HAP-1 (cell line): ENCODE results near the gene PTPRN2.

Experiments
- DNase-seq, 2 experiments: peaks; one replicate each; pipeline ENCODE4 v3.0.0-alpha.2; 2016 to 2020; ENCODE audit warnings: low spot score in 2 of 2
- H3K27me3 ChIP-seq: fragments of 250-450 bp; sonication (Bioruptor Pico); 2 replicates; pipeline ENCODE4 v1.5.1; 2020; ENCODE audit warnings: low read depth, mild to moderate bottlenecking, moderate library complexity
- H3K36me3 ChIP-seq: fragments of 250-450 bp; sonication (Bioruptor Pico); replicated peaks from 2 replicates; pipeline ENCODE4 v1.5.1; 2020; ENCODE audit warnings: mild to moderate bottlenecking
- H3K4me1 ChIP-seq: fragments of 250-450 bp; sonication (Bioruptor Pico); 2 replicates; pipeline ENCODE4 v1.5.1; 2020; ENCODE audit warnings: mild to moderate bottlenecking
- H3K4me3 ChIP-seq: fragments of 250-450 bp; sonication (Bioruptor Pico); 2 replicates; pipeline ENCODE4 v1.5.1; 2020; ENCODE audit warnings: mild to moderate bottlenecking, moderate library complexity
- H3K9me3 ChIP-seq: fragments of 250-450 bp; sonication (Bioruptor Pico); 2 replicates; pipeline ENCODE4 v1.5.1; 2020; ENCODE audit warnings: mild to moderate bottlenecking, moderate library complexity
- in situ Hi-C: fragments of 300-500 bp; cut with MboI; formaldehyde crosslinking; loops from 3 replicates; pipeline ENCODE4 v1.14.3; 2020; ENCODE audit warnings: low sequenced_read_pairs, inconsistent platforms, mixed read lengths

The PTPRN2 gene

DNA sequence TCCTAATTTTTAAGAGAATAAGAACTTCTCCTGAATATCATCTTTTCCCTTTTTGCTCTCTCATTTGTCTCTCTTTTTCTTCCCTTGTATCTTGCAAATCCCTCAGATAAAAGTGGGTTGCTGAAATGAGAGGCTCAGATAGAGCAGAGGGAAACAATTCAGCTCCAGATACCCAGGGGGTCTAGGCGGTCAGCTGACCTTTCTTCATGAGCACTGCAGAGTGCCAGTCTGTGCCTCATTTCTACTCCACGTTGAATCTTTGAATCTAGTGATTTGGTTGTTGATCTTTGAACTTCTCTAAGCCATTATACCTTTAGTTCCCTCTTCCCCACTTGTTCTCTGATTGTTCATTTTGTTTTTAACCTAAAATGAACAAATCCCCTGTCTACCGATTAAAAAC, 572.6 kb downstream of the PTPRN2 start:
- Histone ChIP-seq H3K9me3 (no peaks in the 10 kb centered on the region), H3K4me3 (no peak overlapping the region), H3K27me3 (no peaks in the 10 kb centered on the region), H3K36me3 (no peaks in the 10 kb centered on the region), H3K4me1 (no peaks in the 10 kb centered on the region)
- in situ Hi-C loops = no loop called here
- DNase-seq = no peak

- H3K36me3 ChIP-seq = no peaks in the 10 kb centered on the region
- no peaks in the 10 kb centered on the region for H3K4me1 ChIP-seq
- in situ Hi-C loops = no loop called here
- H3K4me3 ChIP-seq = no peak overlapping the region
- no peak for DNase-seq
- H3K9me3 ChIP-seq = no peaks in the 10 kb centered on the region
- H3K27me3 ChIP-seq = no peaks in the 10 kb centered on the region
These were observed 574.4 kb downstream of the PTPRN2 start for GRCh38 chr7:158013085-158013668.

- in situ Hi-C loops = no loop called here
- DNase-seq = no peak
- Histone ChIP-seq H3K4me3 (no peak overlapping the region), H3K4me1 (no peaks in the 10 kb centered on the region), H3K27me3 (no peaks in the 10 kb centered on the region), H3K36me3 (no peaks in the 10 kb centered on the region), H3K9me3 (no peaks in the 10 kb centered on the region)
These were observed 575.7 kb downstream of the PTPRN2 start for GRCh38 chr7:158011941-158012340.

DNA sequence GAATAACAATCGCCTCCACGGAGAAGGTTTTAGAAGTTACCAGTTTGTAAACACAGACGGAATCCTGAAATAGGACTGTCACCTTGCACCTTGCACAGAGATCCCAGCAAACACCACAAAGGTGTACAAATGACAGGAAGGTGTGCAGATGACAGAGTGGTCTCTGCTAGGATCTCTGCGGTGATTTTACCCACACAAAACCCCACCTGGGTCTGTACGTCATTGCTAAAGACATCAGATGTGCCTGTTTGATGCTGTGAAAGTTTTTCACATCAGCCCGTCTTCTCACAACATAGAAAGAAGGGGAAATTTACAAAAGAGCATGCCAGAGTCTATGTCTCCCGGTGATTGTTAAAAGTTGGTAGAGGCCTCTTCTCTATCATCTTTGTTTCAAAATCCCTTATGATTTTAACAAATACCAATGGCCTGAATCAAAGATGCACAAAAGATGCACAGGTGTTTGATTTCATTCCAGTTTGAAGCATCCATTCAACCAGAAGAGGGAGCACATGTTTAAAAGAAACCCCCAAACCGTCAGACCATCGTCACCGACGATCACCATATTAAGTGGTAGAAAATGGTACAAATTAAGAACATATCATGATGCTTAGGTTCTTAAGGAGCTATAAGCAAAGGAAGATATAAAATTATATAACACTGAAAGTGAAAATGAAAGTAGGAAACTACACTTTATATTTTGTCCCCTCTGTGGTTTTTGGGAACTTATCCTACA, 576.5 kb downstream of the PTPRN2 start:
- H3K9me3 ChIP-seq = no peaks in the 10 kb centered on the region
- DNase-seq = no peak
- no peaks in the 10 kb centered on the region for H3K27me3 ChIP-seq
- H3K36me3 ChIP-seq = no peaks in the 10 kb centered on the region
- in situ Hi-C loops = no loop called here
- H3K4me3 ChIP-seq = no peak overlapping the region
- no peaks in the 10 kb centered on the region for H3K4me1 ChIP-seq

DNA sequence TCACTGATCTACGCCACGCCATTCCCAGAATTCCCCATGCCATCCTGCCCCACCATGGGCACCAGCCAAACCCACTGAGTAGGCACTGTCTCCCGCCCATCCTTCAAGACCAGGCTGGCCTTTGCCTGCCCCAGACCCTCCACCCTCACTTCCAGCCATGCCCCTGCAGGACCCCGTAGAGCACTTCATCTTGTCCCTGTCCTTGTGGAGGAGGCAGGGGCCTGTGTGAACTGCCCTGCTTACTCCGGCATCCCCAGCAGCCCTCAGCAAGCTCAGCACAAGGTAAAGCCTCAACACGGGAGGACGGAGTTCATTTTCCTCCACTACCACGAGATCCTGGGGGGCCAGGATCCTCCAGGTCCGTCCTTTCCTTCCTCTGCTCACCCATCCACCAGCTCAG, 577.7 kb downstream of the PTPRN2 start:
- H3K9me3 ChIP-seq = no peaks in the 10 kb centered on the region
- no peaks in the 10 kb centered on the region for H3K27me3 ChIP-seq
- no peak overlapping the region for H3K4me3 ChIP-seq
- in situ Hi-C loops = no loop called here
- H3K4me1 ChIP-seq = no peaks in the 10 kb centered on the region
- H3K36me3 ChIP-seq = no peaks in the 10 kb centered on the region
- DNase-seq = no peak

DNA sequence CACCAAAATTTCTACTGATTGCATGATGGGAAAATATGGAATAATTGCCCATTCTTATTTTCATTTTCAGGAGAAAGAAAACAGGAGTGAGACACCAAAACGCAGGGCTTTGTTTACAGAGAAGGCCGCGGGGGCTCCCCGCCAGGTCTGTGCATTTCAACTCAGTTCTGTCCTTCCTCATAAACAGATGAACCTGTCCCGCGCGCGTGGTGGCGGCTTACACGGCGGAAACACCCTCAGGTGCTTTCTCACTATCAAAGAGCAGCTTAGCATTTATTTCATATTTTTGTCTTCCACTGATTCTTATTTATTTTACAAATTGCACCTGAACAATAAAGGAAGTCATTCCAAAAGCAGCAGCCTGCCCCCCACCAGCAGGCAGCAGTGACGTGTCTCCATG, 579.4 kb downstream of the PTPRN2 start:
- in situ Hi-C loops = no loop called here
- Histone ChIP-seq H3K27me3 (no peaks in the 10 kb centered on the region), H3K36me3 (no peaks in the 10 kb centered on the region), H3K4me3 (no peak overlapping the region), H3K9me3 (no peaks in the 10 kb centered on the region), H3K4me1 (no peaks in the 10 kb centered on the region)
- DNase-seq = no peak

GRCh38 chr7:158007697-158008257, 579.8 kb downstream of the PTPRN2 start:
- Histone ChIP-seq H3K4me3 (no peak overlapping the region), H3K27me3 (no peaks in the 10 kb centered on the region), H3K9me3 (no peaks in the 10 kb centered on the region), H3K4me1 (no peaks in the 10 kb centered on the region), H3K36me3 (no peaks in the 10 kb centered on the region)
- DNase-seq = no peak
- in situ Hi-C loops = no loop called here

GRCh38 chr7:158006841-158007696, 580.6 kb downstream of the PTPRN2 start:
- no peaks in the 10 kb centered on the region for H3K27me3 ChIP-seq
- DNase-seq = no peak
- in situ Hi-C loops = no loop called here

GRCh38 chr7:158005531-158005930, 582.1 kb downstream of the PTPRN2 start:
- Histone ChIP-seq H3K4me3 (no peak overlapping the region), H3K36me3 (no peaks in the 10 kb centered on the region), H3K4me1 (no peaks in the 10 kb centered on the region), H3K27me3 (no peaks in the 10 kb centered on the region), H3K9me3 (no peaks in the 10 kb centered on the region)
- in situ Hi-C loops = no loop called here
- DNase-seq = no peak

More at GRCh38 chr7:158006841-158007696, 580.6 kb downstream of the PTPRN2 start:
- H3K4me1 ChIP-seq = no peaks in the 10 kb centered on the region
- no peaks in the 10 kb centered on the region for H3K36me3 ChIP-seq
- H3K9me3 ChIP-seq = no peaks in the 10 kb centered on the region
- no peak overlapping the region for H3K4me3 ChIP-seq

DNA sequence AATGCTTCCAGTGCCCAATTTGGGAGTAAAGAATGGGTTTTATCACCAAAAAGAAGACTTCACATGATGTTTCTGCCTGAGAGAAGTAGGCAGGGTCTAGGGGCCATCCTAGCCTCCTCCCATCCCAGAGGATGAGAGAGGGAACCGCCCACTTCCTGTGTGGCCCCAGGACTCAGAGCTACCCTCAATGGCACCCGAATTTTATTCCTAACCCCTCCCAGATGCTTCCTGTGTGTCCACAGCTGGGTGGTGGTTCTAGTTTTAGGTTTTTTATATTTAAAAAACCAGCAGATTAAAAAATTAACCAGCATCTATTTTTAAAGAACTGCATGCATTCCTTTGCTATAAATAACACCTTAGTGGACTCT, 583.5 kb downstream of the PTPRN2 start:
- Histone ChIP-seq H3K27me3 (no peaks in the 10 kb centered on the region), H3K4me3 (no peak overlapping the region), H3K36me3 (no peaks in the 10 kb centered on the region), H3K9me3 (no peaks in the 10 kb centered on the region), H3K4me1 (no peaks in the 10 kb centered on the region)
- in situ Hi-C loops = no loop called here
- DNase-seq = no peak

- no peaks in the 10 kb centered on the region for H3K36me3 ChIP-seq
- H3K4me1 ChIP-seq = no peaks in the 10 kb centered on the region
- no peaks in the 10 kb centered on the region for H3K27me3 ChIP-seq
- H3K9me3 ChIP-seq = no peaks in the 10 kb centered on the region
- H3K4me3 ChIP-seq = no peak overlapping the region
- no peak for DNase-seq
- in situ Hi-C loops = no loop called here
These were observed 584.0 kb downstream of the PTPRN2 start for GRCh38 chr7:158003441-158004122.

- H3K4me3 ChIP-seq = no peak overlapping the region
- in situ Hi-C loops = no loop called here
- H3K9me3 ChIP-seq = no peaks in the 10 kb centered on the region
These were observed 585.0 kb downstream of the PTPRN2 start for GRCh38 chr7:158002486-158003080.

DNA sequence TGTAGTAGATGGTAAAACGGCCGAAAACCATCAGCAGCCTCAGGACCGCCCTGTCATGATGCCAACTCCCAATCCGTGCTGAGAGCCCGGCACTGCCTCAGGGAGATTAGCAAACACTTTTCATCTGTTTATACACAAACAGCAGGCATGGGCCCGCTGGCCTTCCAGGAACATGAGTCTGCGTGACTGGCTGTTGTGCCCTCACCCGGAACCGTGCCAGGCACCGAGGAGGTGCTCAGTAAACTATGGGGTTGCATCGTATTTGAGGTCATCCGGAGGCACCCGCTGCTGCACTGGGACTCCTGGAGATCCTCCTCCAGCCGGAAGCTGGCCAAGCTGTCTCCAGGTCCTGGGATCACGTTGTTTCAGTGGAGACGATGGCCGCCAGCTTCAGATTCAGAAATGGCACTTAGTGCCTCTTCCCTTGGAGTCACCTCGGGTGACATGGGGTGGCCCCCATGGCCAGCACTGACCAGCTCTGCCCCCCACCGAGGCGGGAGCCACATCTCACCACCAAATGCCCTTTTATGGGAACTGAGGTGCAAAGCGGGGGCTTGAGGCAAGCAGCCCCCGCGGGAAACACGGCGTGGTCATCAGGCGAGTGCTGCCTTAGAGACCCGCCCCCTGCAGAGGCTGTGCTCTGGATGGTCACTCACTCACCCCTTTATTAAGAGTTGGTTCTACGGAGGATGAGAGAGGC, 585.9 kb downstream of the PTPRN2 start:
- Histone ChIP-seq H3K27me3 (no peaks in the 10 kb centered on the region), H3K9me3 (no peaks in the 10 kb centered on the region), H3K4me1 (no peaks in the 10 kb centered on the region), H3K36me3 (no peaks in the 10 kb centered on the region), H3K4me3 (no peak overlapping the region)
- in situ Hi-C loops = no loop called here
- no peak for DNase-seq

More at GRCh38 chr7:158002486-158003080, 585.0 kb downstream of the PTPRN2 start:
- DNase-seq = no peak
- Histone ChIP-seq H3K4me1 (no peaks in the 10 kb centered on the region), H3K27me3 (no peaks in the 10 kb centered on the region), H3K36me3 (no peaks in the 10 kb centered on the region)
